Brain microvascular endothelial cell (primary cell): Measurements from ENCODE around the gene MARVELD1.
"Not testable (repeated sequence)": the region's sequence is repeated elsewhere in the genome, so short reads cannot be mapped to it uniquely, and the experiment has no call there.

Source experiments
- DNase-seq: peaks from one replicate; pipeline ENCODE4 v3.0.0-alpha.2; 2020
- H3K27ac ChIP-seq: fragments of 250-450 bp; sonication (Bioruptor Pico); 2 replicates; pipeline ENCODE4 v1.5.1; 2020; ENCODE audit warnings: mild to moderate bottlenecking, moderate library complexity
- H3K27me3 ChIP-seq: fragments of 250-450 bp; sonication (Bioruptor Pico); replicated peaks from 2 replicates; pipeline ENCODE4 v1.5.1; 2020; ENCODE audit warnings: mild to moderate bottlenecking
- H3K36me3 ChIP-seq: fragments of 250-450 bp; sonication (Bioruptor Pico); replicated peaks from 2 replicates; pipeline ENCODE4 v1.5.1; 2020; ENCODE audit warnings: mild to moderate bottlenecking
- H3K4me3 ChIP-seq: 2 replicates; pipeline ENCODE4 v1.5.1; 2011; ENCODE audit warnings: low read depth, mild to moderate bottlenecking, control low read depth, low read length, moderate library complexity
- CTCF ChIP-seq: IDR thresholded peaks from 2 replicates; pipeline ENCODE4 v1.5.1; 2011; ENCODE audit warnings: low read depth, mild to moderate bottlenecking, moderate library complexity, low read length, control low read depth, inconsistent platforms; ENCODE audit errors: missing control alignments
- in situ Hi-C: cut with HindIII; loops from 2 replicates; pipeline ENCODE4 v1.10.0; 2017; ENCODE audit warnings: low sequenced_read_pairs, low pct_ligation_motif_present

Gene MARVELD1

DNA sequence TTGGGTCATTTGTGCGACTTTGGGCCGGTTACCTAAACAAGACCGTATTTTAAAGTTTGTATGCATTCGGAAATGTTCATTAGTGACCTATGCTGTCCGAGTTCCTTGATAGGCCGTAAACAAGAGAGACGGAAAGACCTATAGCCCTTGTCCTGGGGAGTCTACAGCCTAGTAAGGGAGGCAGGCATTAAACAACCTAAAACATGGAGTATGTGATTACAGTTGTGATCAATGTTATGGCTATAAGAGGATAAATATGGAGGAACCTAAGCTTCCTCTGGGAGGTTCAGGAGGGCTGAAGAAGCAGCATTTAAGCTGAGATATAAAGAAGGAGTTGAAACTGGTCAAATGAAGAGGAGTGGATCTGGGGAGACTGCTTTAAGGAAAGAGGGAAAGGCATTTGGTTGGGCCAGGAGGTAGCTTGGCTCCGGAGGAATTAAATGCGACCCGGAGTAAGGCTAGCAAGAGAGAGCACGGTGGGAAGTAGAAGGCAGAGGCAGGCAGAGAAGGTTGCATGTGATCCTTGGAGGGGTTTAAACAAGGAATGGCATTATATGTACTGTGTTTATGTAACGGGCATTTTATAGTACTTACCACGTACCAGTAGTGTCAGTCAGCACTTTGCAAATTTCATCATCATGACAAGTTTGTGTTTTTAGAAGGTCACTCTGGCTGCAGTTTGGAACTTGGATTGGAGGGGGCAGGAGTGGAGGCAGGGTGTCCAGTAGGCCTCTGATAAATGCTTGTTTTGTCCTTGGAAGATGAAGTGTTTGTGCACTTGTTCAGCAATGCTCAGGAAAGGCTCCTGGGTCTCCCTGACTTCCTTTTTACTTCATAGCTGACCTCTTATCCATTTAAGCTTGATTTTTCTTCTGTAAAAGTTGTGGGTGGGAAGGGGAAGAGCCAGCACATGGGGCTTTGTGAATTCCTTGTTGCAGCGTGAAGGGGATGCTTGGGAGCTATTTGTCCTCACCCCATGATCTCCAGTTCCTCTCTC lies 25.4 kb upstream of the MARVELD1 start:
- H3K27me3 ChIP-seq = no peaks in the 10 kb centered on the region
- in situ Hi-C loops = no loop called here
- H3K27ac ChIP-seq = peak overlapping the region; percentile 73
- peak; percentile 12 for TF ChIP-seq CTCF
- peak overlapping the region; percentile 39 for H3K4me3 ChIP-seq
- no peaks in the 10 kb centered on the region for H3K36me3 ChIP-seq
- peak; percentile 56 for DNase-seq

GRCh38 chr10:97689559-97690020 lies 23.9 kb upstream of the MARVELD1 start:
- in situ Hi-C loops = no loop called here
- Histone ChIP-seq H3K4me3 (no peak overlapping the region), H3K27me3 (no peaks in the 10 kb centered on the region), H3K27ac (peak overlapping the region; percentile 79), H3K36me3 (no peaks in the 10 kb centered on the region)
- TF ChIP-seq CTCF = no peak
- DNase-seq = peak; percentile 94

DNA sequence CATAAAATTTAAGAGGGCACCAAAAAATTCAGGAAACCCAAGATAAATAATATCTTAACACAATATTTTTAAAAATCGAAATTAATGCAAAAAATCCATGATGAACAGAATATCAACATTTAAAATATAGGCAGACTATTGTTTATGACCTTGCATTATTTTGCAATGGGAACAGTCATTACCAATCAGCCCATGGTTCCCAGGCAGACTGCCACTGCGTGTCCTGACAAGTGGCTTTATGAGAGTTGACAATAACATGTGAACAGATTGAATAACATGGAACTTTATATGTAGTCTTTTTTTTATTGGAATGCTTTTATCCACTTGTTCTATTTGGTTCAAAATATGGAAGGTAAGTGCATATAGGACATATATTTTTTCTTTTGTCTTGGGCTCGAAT lies 23.4 kb upstream of the MARVELD1 start:
- Histone ChIP-seq H3K27ac (peak overlapping the region; percentile 79), H3K36me3 (no peaks in the 10 kb centered on the region), H3K4me3 (no peak overlapping the region), H3K27me3 (no peaks in the 10 kb centered on the region)
- in situ Hi-C loops = no loop called here
- TF ChIP-seq CTCF = no peak
- DNase-seq = no peak

GRCh38 chr10:97698072-97698655 lies 15.4 kb upstream of the MARVELD1 start:
- H3K27ac ChIP-seq, DNase-seq, H3K27me3 ChIP-seq, in situ Hi-C loops, H3K36me3 ChIP-seq, H3K4me3 ChIP-seq: not testable (repeated sequence)

- Histone ChIP-seq H3K27ac (no peak overlapping the region), H3K36me3 (no peaks in the 10 kb centered on the region), H3K4me3 (no peak overlapping the region), H3K27me3 (no peaks in the 10 kb centered on the region)
- in situ Hi-C loops = no loop called here
- TF ChIP-seq CTCF = peak; percentile 97
- DNase-seq = peak; percentile 62
Measured at GRCh38 chr10:97701438-97702069, 12.0 kb upstream of the MARVELD1 start.

DNA sequence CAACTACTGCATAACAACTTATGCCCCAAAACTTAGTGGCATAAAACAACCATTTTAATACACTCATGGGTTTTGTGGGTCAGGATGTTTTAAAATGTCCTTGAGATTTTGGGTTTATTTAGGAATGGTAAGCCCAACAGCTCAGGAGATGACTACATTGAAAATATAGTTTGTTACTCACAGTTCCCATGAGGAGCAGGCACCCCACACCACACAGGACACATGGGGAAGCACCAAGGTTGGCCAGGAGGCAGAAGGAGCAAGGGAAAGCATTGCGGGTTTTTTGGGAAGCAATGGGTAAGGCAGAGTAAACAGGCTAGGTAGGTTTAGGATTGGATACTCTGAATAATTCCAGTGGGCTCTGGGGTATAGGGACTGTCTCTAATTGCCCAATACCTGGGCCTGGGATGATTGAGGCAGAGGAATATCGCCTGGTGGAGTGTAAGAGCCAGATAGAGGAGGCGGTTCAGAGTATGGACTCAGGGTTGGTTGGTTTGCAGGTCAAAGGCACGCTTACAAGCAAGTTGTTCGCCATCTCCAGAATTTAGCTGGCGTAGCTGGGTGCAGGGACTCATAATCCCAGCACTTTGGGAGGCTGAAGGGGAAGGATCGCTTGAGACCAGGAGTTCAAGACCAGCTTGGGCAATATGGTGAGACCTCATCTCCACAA lies 10.0 kb upstream of the MARVELD1 start:
- Histone ChIP-seq H3K27ac (no peak overlapping the region), H3K36me3 (no peaks in the 10 kb centered on the region)
- in situ Hi-C loops = no loop called here

More for the DNA sequence above, 10.0 kb upstream of the MARVELD1 start:
- no peak overlapping the region for H3K4me3 ChIP-seq
- no peak for DNase-seq
- no peaks in the 10 kb centered on the region for H3K27me3 ChIP-seq
- no peak for TF ChIP-seq CTCF
